H1 (cell line): ENCODE measurements around the gene CRTC3. TPM values are rescaled to one million over a fixed set of nuclear protein-coding genes. Genes with fewer than 3 reads are reported as not detected.

Experiments
- CTCF ChIA-PET: fragments of 300-600 bp; sonication (Branson Sonifier 250); formaldehyde crosslinking; loops from one replicate; lab custom pipeline; 2021; ENCODE audit not compliant: partially characterized antibody; lab: Charles Lee
- POLR2A ChIA-PET: fragments of 300-600 bp; sonication (Branson Sonifier 250); formaldehyde crosslinking; loops from one replicate; lab custom pipeline; 2021; ENCODE audit warnings: inconsistent platforms; ENCODE audit not compliant: partially characterized antibody; lab: Charles Lee
- DNase-seq, 2 experiments: peaks; one replicate each; pipeline versions ENCODE4 v3.0.0 to v3.0.0-alpha.2; 2010 to 2022; ENCODE audit warnings: low spot score in 2 of 2, low read depth in 1 of 2, mixed read lengths in 1 of 2
- FAIRE-seq: peaks from 2 replicates; lab custom pipeline; 2011; peaks lifted over from hg19 to GRCh38; lab: Jason Lieb, UNC
- H2AFZ ChIP-seq: 2 replicates; pipeline ENCODE4 v1.8.1; 2012; ENCODE audit warnings: low read length, inconsistent platforms
- H2AK5ac ChIP-seq: 2 replicates; pipeline ENCODE4 v1.6.1; 2013; ENCODE audit warnings: low read depth, low read length
- H2BK120ac ChIP-seq: replicated peaks from 2 replicates; pipeline ENCODE3; 2013; ENCODE audit warnings: low read depth, low read length, inconsistent platforms
- H2BK12ac ChIP-seq: 2 replicates; pipeline ENCODE4 v1.6.1; 2013; ENCODE audit warnings: low read depth, low read length
- H2BK15ac ChIP-seq: 2 replicates; pipeline ENCODE4 v1.6.1; 2013; ENCODE audit warnings: low read length
- H2BK20ac ChIP-seq: 2 replicates; pipeline ENCODE4 v1.6.1; 2013; ENCODE audit warnings: low read length
- H2BK5ac ChIP-seq: 2 replicates; pipeline ENCODE4 v1.6.1; 2013; ENCODE audit warnings: low read depth, low read length
- H3K14ac ChIP-seq: 2 replicates; pipeline ENCODE4 v1.6.1; 2013; ENCODE audit warnings: inconsistent platforms; ENCODE audit not compliant: insufficient read length
- H3K18ac ChIP-seq: 2 replicates; pipeline ENCODE4 v1.6.1; 2013; ENCODE audit warnings: low read length; ENCODE audit errors: extremely low read depth
- H3K23ac ChIP-seq: 2 replicates; pipeline ENCODE4 v1.6.1; 2013; ENCODE audit warnings: inconsistent platforms; ENCODE audit not compliant: insufficient read length
- H3K23me2 ChIP-seq: 2 replicates; pipeline ENCODE4 v1.6.1; 2013; ENCODE audit warnings: low read depth, low read length
- H3K27ac ChIP-seq: 2 replicates; pipeline ENCODE4 v1.6.1; 2011; ENCODE audit warnings: low read depth, low read length, inconsistent platforms
- H3K27me3 ChIP-seq, 4 experiments: replicated peaks in 1 of 4; 1 replicate in 1 of 4; 2 replicates in 3 of 4; pipeline versions ENCODE4 v1.6.1 to v1.8.1; 2011 to 2013; ENCODE audit warnings: low read length in 3 of 4, mild to moderate bottlenecking in 3 of 4, inconsistent platforms in 2 of 4, mixed read lengths in 2 of 4, moderate library complexity in 1 of 4; ENCODE audit not compliant: control insufficient read depth in 3 of 4, insufficient read depth in 3 of 4; ENCODE audit errors: extremely low read depth in 1 of 4
- H3K36me3 ChIP-seq, 4 experiments: 2 replicates each; pipeline versions ENCODE4 v1.6.1 to v1.8.1; 2011 to 2013; ENCODE audit warnings: mild to moderate bottlenecking in 4 of 4, low read length in 3 of 4, moderate library complexity in 2 of 4, control low read depth in 1 of 4, inconsistent platforms in 1 of 4; ENCODE audit not compliant: insufficient read depth in 4 of 4, control insufficient read depth in 2 of 4
- H3K4ac ChIP-seq: replicated peaks from 2 replicates; pipeline ENCODE3; 2013; ENCODE audit warnings: low read length, low read depth, mixed read lengths, inconsistent platforms; ENCODE audit not compliant: insufficient read length
- H3K4me1 ChIP-seq, 4 experiments: replicated peaks in 1 of 4; 1 replicate in 1 of 4; 2 replicates in 3 of 4; pipeline versions ENCODE4 v1.6.1 to v1.8.1; 2011 to 2013; ENCODE audit warnings: low read length in 3 of 4, inconsistent platforms in 2 of 4, mixed read lengths in 1 of 4; ENCODE audit not compliant: insufficient read depth in 4 of 4, control insufficient read depth in 3 of 4
- H3K4me2 ChIP-seq, 2 experiments: 2 replicates each; pipeline versions ENCODE4 v1.6.1 to v1.8.1; 2011 to 2013; ENCODE audit warnings: low read depth in 2 of 2, low read length in 2 of 2, control low read depth in 1 of 2, inconsistent platforms in 1 of 2, mild to moderate bottlenecking in 1 of 2; ENCODE audit not compliant: insufficient read depth in 1 of 2
- H3K4me3 ChIP-seq, 4 experiments: fragments of 200-600, 300-600 bp in 1 of 4; sonication (generic), shearing (Covaris generic), sonication (Bioruptor Twin) in 1 of 4; 2 replicates each; pipeline versions ENCODE4 v1.5.1 to v1.8.1; 2011 to 2016; ENCODE audit warnings: low read length in 4 of 4, low read depth in 3 of 4, control low read depth in 2 of 4, inconsistent platforms in 2 of 4, mild to moderate bottlenecking in 2 of 4, mixed read lengths in 1 of 4, moderate library complexity in 1 of 4; ENCODE audit not compliant: insufficient read depth in 2 of 4; ENCODE audit errors: extremely low read depth in 1 of 4
- H3K56ac ChIP-seq: replicated peaks from 2 replicates; pipeline ENCODE3; 2013; ENCODE audit warnings: low read depth, mild to moderate bottlenecking, mixed read lengths, low read length, inconsistent platforms; ENCODE audit not compliant: insufficient read length
- H3K79me1 ChIP-seq: 2 replicates; pipeline ENCODE4 v1.6.1; 2013; ENCODE audit warnings: low read depth, low read length, control low read depth
- H3K79me2 ChIP-seq, 2 experiments: 2 replicates each; pipeline versions ENCODE4 v1.6.1 to v1.8.1; 2012 to 2013; ENCODE audit warnings: low read length in 2 of 2, mild to moderate bottlenecking in 2 of 2, inconsistent platforms in 1 of 2; ENCODE audit not compliant: insufficient read depth in 2 of 2, control insufficient read depth in 1 of 2
- H3K9ac ChIP-seq, 4 experiments: replicated peaks in 1 of 4; 1 replicate in 1 of 4; 2 replicates in 3 of 4; pipeline versions ENCODE4 v1.6.1 to v1.8.1; 2011 to 2013; ENCODE audit warnings: low read depth in 3 of 4, low read length in 3 of 4, control low read depth in 2 of 4, mild to moderate bottlenecking in 2 of 4, moderate library complexity in 2 of 4, inconsistent platforms in 1 of 4; ENCODE audit errors: extremely low read depth in 1 of 4
- H3K9me3 ChIP-seq, 2 experiments: 2 replicates each; pipeline versions ENCODE4 v1.6.1 to v1.8.1; 2012 to 2013; ENCODE audit warnings: mild to moderate bottlenecking in 2 of 2, moderate library complexity in 2 of 2, control low read depth in 1 of 2, inconsistent platforms in 1 of 2, low read depth in 1 of 2, low read length in 1 of 2, mixed read lengths in 1 of 2; ENCODE audit not compliant: insufficient read depth in 2 of 2
- H4K20me1 ChIP-seq, 2 experiments: replicated peaks in 1 of 2; 2 replicates each; pipeline versions ENCODE3 to v1.8.1; 2011 to 2013; ENCODE audit warnings: inconsistent platforms in 2 of 2, low read length in 2 of 2, mild to moderate bottlenecking in 1 of 2; ENCODE audit not compliant: insufficient read depth in 2 of 2, control insufficient read depth in 1 of 2
- H4K5ac ChIP-seq: 2 replicates; pipeline ENCODE4 v1.6.1; 2013; ENCODE audit warnings: low read length, low read depth, mixed read lengths, inconsistent platforms; ENCODE audit not compliant: insufficient read length
- H4K8ac ChIP-seq: 2 replicates; pipeline ENCODE4 v1.8.0; 2013; ENCODE audit warnings: mild to moderate bottlenecking, moderate library complexity, low read length, inconsistent platforms; ENCODE audit not compliant: insufficient read depth; ENCODE audit errors: extremely low read depth
- H4K91ac ChIP-seq: replicated peaks from 2 replicates; pipeline ENCODE3; 2013; ENCODE audit warnings: low read length, mixed read lengths, inconsistent platforms; ENCODE audit not compliant: insufficient read length
- ATF2 ChIP-seq: IDR thresholded peaks from 2 replicates; pipeline ENCODE4 v1.6.1; 2012; ENCODE audit warnings: low read length, inconsistent platforms
- CBX5 ChIP-seq: fragments of 300-800, 300-1000 bp; sonication (generic); IDR thresholded peaks from 2 replicates; pipeline ENCODE4 v1.7.1; 2016; ENCODE audit warnings: antibody characterized with exemption, low read length, low read depth
- CTBP2 ChIP-seq: IDR thresholded peaks from 2 replicates; pipeline ENCODE4 v1.7.0; 2011; ENCODE audit warnings: borderline replicate concordance, mild to moderate bottlenecking, moderate library complexity, mixed read lengths, low read length; ENCODE audit not compliant: insufficient read depth, insufficient read length
- NANOG ChIP-seq: IDR thresholded peaks from 2 replicates; pipeline ENCODE4 v1.6.1; 2011; ENCODE audit warnings: low read length, low read depth, mild to moderate bottlenecking, inconsistent platforms; ENCODE audit not compliant: insufficient read depth, poor library complexity, severe bottlenecking
- RAD21 ChIP-seq, 2 experiments: IDR thresholded peaks in 1 of 2; conservative IDR thresholded peaks in 1 of 2; 2 replicates each; pipeline ENCODE4 v1.6.1; 2011; ENCODE audit warnings: low read depth in 2 of 2, low read length in 2 of 2, improper control_type of control experiment in 1 of 2, inconsistent platforms in 1 of 2, mild to moderate bottlenecking in 1 of 2, moderate library complexity in 1 of 2
- RBBP5 ChIP-seq: IDR thresholded peaks from 2 replicates; pipeline ENCODE4 v1.7.1; 2012; ENCODE audit warnings: low read depth, mild to moderate bottlenecking, inconsistent platforms, low read length, moderate library complexity, borderline replicate concordance
- RNF2 ChIP-seq: fragments of 200-900, 300-1000 bp; sonication (generic); IDR thresholded peaks from 2 replicates; pipeline ENCODE4 v1.7.1; 2016; ENCODE audit warnings: borderline replicate concordance, low read depth, mild to moderate bottlenecking, antibody characterized with exemption, low read length; ENCODE audit not compliant: poor library complexity, severe bottlenecking; ENCODE audit errors: missing control alignments
- RXRA ChIP-seq: IDR thresholded peaks from 2 replicates; pipeline ENCODE4 v1.6.1; 2011; ENCODE audit warnings: low read depth, mild to moderate bottlenecking, low read length, moderate library complexity; ENCODE audit not compliant: insufficient read depth
- SIN3A ChIP-seq, 2 experiments: IDR thresholded peaks in 1 of 2; conservative IDR thresholded peaks in 1 of 2; 2 replicates each; pipeline ENCODE4 v1.6.1; 2011 to 2012; ENCODE audit warnings: low read length in 2 of 2, improper control_type of control experiment in 1 of 2, low read depth in 1 of 2, mild to moderate bottlenecking in 1 of 2
- SP4 ChIP-seq: IDR thresholded peaks from 2 replicates; pipeline ENCODE4 v1.6.1; 2012; ENCODE audit warnings: low read length, inconsistent platforms
- TCF12 ChIP-seq: IDR thresholded peaks from 2 replicates; pipeline ENCODE4 v1.6.1; 2011; ENCODE audit warnings: low read depth, mild to moderate bottlenecking, low read length
- WGBS, 2 experiments: shearing (Covaris generic) in 1 of 2; methylation state at CpG; one replicate each; pipeline versions ENCODE4 v1.1.6 to v1.1.7; 2013 to 2015; ENCODE audit warnings: low lambda C conversion rate in 2 of 2, mixed read lengths in 2 of 2, inconsistent platforms in 1 of 2, low coverage in 1 of 2, missing lambda C conversion rate in 1 of 2; ENCODE audit not compliant: insufficient replicate concordance in 2 of 2, insufficient coverage in 1 of 2, insufficient read length in 1 of 2; ENCODE audit errors: extremely low coverage in 1 of 2, missing lambda C conversion rate in 1 of 2; 5-methylcytosine and 5-hydroxymethylcytosine counted together
- polyA plus RNA-seq, 7 experiments: library from polyadenylated mRNA; depleted of rRNA in 3 of 7; stranded (reverse) in 5 of 7; unstranded in 2 of 7; fragments of >200 nt in 5 of 7; fragments of 200-250 nt in 2 of 7; gene quantifications; 1 replicate in 5 of 7; 2 replicates in 1 of 7; 4 replicates in 1 of 7; pipeline versions ENCODE4 v1.2.1 to v1.2.3, GENCODE V29; 2011 to 2013; ENCODE audit warnings: missing spikeins in 2 of 7, mixed read lengths in 2 of 7
- total RNA-seq: library from RNA; stranded (reverse); fragmentation: NEBNext Ultra II Directional; extraction: Animal tissue kit (Norgen Biotek cat#: 25700); gene quantifications from 2 replicates; pipeline ENCODE4 v1.2.1, GENCODE V29; 2021

The CRTC3 gene
- total and polyA plus RNA-seq, 2 of the 8 experiments (the other 6 are each of a cell fraction or from before 2014, with no cell fraction given) = 5.0 to 5.3 TPM

GRCh38 chr15:90606641-90607040, 76.9 kb downstream of the CRTC3 start:
- no peak overlapping the region for H3K9ac ChIP-seq
- no peak overlapping the region for H3K56ac ChIP-seq
- no peak overlapping the region for H2BK120ac ChIP-seq
- H4K20me1 ChIP-seq = no peaks in the 10 kb centered on the region
- H2AK5ac ChIP-seq = no peak overlapping the region
- H2BK20ac ChIP-seq = no peak overlapping the region
- WGBS, 2 experiments = 86% methylated on average over 7 of the region's 7 CpGs; no CpG with 5 or more reads in 1 of the 2 experiments
- 0 out of 7 replicates have a peak, but pooled peaks cover 0 to 5% (median 0%) of the 10 kb centered on the region in 4 experiments for H3K27me3 ChIP-seq
- H2AFZ ChIP-seq = no peak overlapping the region
- H2BK12ac ChIP-seq = no peak overlapping the region
- H4K8ac ChIP-seq = no peak overlapping the region
- H3K4me2 ChIP-seq = no peak overlapping the region
- no peak overlapping the region for H3K27ac ChIP-seq
- H4K91ac ChIP-seq = no peak overlapping the region
- no peak overlapping the region for H3K4me3 ChIP-seq
- DNase-seq (no peak), FAIRE-seq (no peak)
- no peak overlapping the region for H3K18ac ChIP-seq
- H3K9me3 ChIP-seq = no peaks in the 10 kb centered on the region
- no peaks in the 10 kb centered on the region for H3K36me3 ChIP-seq
- no peak overlapping the region for H3K14ac ChIP-seq
- no peaks in the 10 kb centered on the region; a peak in 1 of 4 replicates for H3K79me2 ChIP-seq
- H3K4me1 ChIP-seq = peaks cover 6 to 26% (median 17%) of the 10 kb centered on the region in 4 experiments
- no peak overlapping the region for H3K23ac ChIP-seq
- H3K4ac ChIP-seq = no peak overlapping the region
- no peak overlapping the region for H4K5ac ChIP-seq
- CTCF ChIA-PET = interaction anchor here (1.2 to 1.6 kb wide), 2 partner anchors 12 to 17 kb away, joined by 5 read pairs; no protein-coding TSS in a partner anchor
- POLR2A ChIA-PET = no interaction called here
- no peak overlapping the region for H2BK5ac ChIP-seq
- H3K79me1 ChIP-seq = no peaks in the 10 kb centered on the region
- no peaks in the 10 kb centered on the region for H3K23me2 ChIP-seq
- no peak overlapping the region for H2BK15ac ChIP-seq
- TF ChIP-seq NANOG = no peak
- no peak for TF ChIP-seq SP4
- TF ChIP-seq RNF2 = no peak
- TF ChIP-seq SIN3A (conservative IDR thresholded peaks at IDR 0.05 in 1 of 2, IDR thresholded peaks at IDR 0.05 in 1 of 2; ENCODE audit: low read depth in 1 of 2, low read length in 2 of 2) = no peak
- TF ChIP-seq ATF2 = no peak
- no peak for TF ChIP-seq CTBP2
- TF ChIP-seq CBX5 = no peak
- no peak for TF ChIP-seq RAD21 (IDR thresholded peaks at IDR 0.05 in 1 of 2, conservative IDR thresholded peaks at IDR 0.05 in 1 of 2; ENCODE audit: low read depth in 2 of 2, low read length in 2 of 2)
- TF ChIP-seq TCF12 = no peak
- no peak for TF ChIP-seq RXRA
- TF ChIP-seq RBBP5 = no peak
